Erythroblast (primary cell): ENCODE measurements around the gene ZBTB20.

Source experiments
- GATA1 ChIP-seq: IDR thresholded peaks from 2 replicates; pipeline ENCODE4 v1.6.1; 2011; ENCODE audit warnings: low read depth, mild to moderate bottlenecking, control low read depth, low read length, moderate library complexity
- POLR2A ChIP-seq: IDR thresholded peaks from 2 replicates; pipeline ENCODE4 v1.6.1; 2011; ENCODE audit warnings: mild to moderate bottlenecking, low read length

- TF ChIP-seq POLR2A: no peak
- TF ChIP-seq GATA1: no peak
Observed at GRCh38 chr3:114508208-114508607, 638.9 kb downstream of the ZBTB20 start.
